PC-3 (cell line): ENCODE measurements around the gene C4orf50. TPM values are rescaled to one million over a fixed set of nuclear protein-coding genes. Genes with fewer than 3 reads are reported as not detected.
"Not testable (repeated sequence)": the region's sequence is repeated elsewhere in the genome, so short reads cannot be mapped to it uniquely, and the experiment has no call there.

ENCODE experiments used
- ATAC-seq: fragments of 200-7000 bp; cut with Tn5 transposase; 2 replicates; pipeline ENCODE4 v1.9.1; 2020; ENCODE audit warnings: mild to moderate bottlenecking, moderate library complexity
- BruUV-seq: library from RNA; stranded (reverse); fragments of 400-500 nt; replicated peaks from 2 replicates; lab custom pipeline; 2021; lab: Mats Ljungman, UMichigan
- CTCF ChIA-PET: fragments of 300-600 bp; sonication (Branson Sonifier 250); formaldehyde crosslinking; loops from one replicate; lab custom pipeline; 2022; ENCODE audit warnings: antibody characterized with exemption; lab: Charles Lee
- POLR2A ChIA-PET: fragments of 300-600 bp; sonication (Branson Sonifier 250); formaldehyde crosslinking; loops from one replicate; lab custom pipeline; 2022; ENCODE audit warnings: antibody characterized with exemption; ENCODE audit not compliant: unreplicated experiment; lab: Charles Lee
- DNase-seq: peaks from one replicate; pipeline ENCODE4 v3.0.0-alpha.2; 2015
- H2AFZ ChIP-seq: fragments of 300-600 bp; sonication (generic); 2 replicates; pipeline ENCODE4 v1.6.0; 2016; ENCODE audit warnings: antibody characterized with exemption, low read length
- H3F3A ChIP-seq: fragments of 300-600 bp; sonication (generic); one replicate; pipeline ENCODE4 v1.6.0; 2017; ENCODE audit warnings: antibody characterized with exemption, low read length, control low read depth, mild to moderate bottlenecking; ENCODE audit not compliant: unreplicated experiment
- H3K27ac ChIP-seq: fragments of 300-600 bp; sonication (generic); 2 replicates; pipeline ENCODE4 v1.5.1; 2016; ENCODE audit warnings: mild to moderate bottlenecking, low read length
- H3K27me3 ChIP-seq: fragments of 300-600 bp; sonication (generic); 2 replicates; pipeline ENCODE4 v1.6.1; 2016; ENCODE audit warnings: low read length, mixed read lengths
- H3K36me3 ChIP-seq: fragments of 300-600 bp; sonication (generic); 2 replicates; pipeline ENCODE4 v1.6.1; 2016; ENCODE audit warnings: low read depth, mixed run types, low read length, mixed read lengths
- H3K4me1 ChIP-seq: fragments of 300-600 bp; sonication (generic); 2 replicates; pipeline ENCODE4 v1.5.1; 2016; ENCODE audit warnings: low read length; ENCODE audit not compliant: insufficient read depth
- H3K4me2 ChIP-seq: fragments of 300-600 bp; sonication (generic); 2 replicates; pipeline ENCODE4 v1.6.0; 2016; ENCODE audit warnings: low read length
- H3K4me3 ChIP-seq: fragments of 300-600 bp; sonication (generic); 2 replicates; pipeline ENCODE4 v1.5.1; 2016; ENCODE audit warnings: mild to moderate bottlenecking, low read length, mixed read lengths
- H3K79me2 ChIP-seq: fragments of 300-600 bp; sonication (generic); 2 replicates; pipeline ENCODE4 v1.6.1; 2017; ENCODE audit warnings: low read length, mixed read lengths
- H3K9ac ChIP-seq: fragments of 300-600 bp; sonication (generic); 2 replicates; pipeline ENCODE4 v1.6.0; 2016; ENCODE audit warnings: mild to moderate bottlenecking, low read length
- H3K9me2 ChIP-seq: fragments of 300-600 bp; sonication (generic); replicated peaks from 2 replicates; pipeline ENCODE4 v1.6.1; 2016; ENCODE audit warnings: mixed run types, low read length, mixed read lengths
- H3K9me3 ChIP-seq: fragments of 300-600 bp; sonication (generic); 2 replicates; pipeline ENCODE4 v1.6.1; 2016; ENCODE audit warnings: low read length, mixed read lengths
- H4K20me1 ChIP-seq: fragments of 300-600 bp; sonication (generic); 2 replicates; pipeline ENCODE4 v1.6.1; 2016; ENCODE audit warnings: low read length, mixed read lengths
- CTCF ChIP-seq: fragments of 300-600 bp; sonication (generic); conservative IDR thresholded peaks from 2 replicates; pipeline ENCODE4 v1.5.1; 2017; ENCODE audit warnings: antibody characterized with exemption, low read depth, mild to moderate bottlenecking, low read length
- EZH2 ChIP-seq: fragments of 300-600 bp; sonication (generic); IDR thresholded peaks from one replicate; pipeline ENCODE4 v1.6.1; 2017; ENCODE audit warnings: antibody characterized with exemption, mild to moderate bottlenecking, low read length; ENCODE audit not compliant: unreplicated experiment
- EZH2phosphoT487 ChIP-seq: fragments of 300-600 bp; sonication (generic); IDR thresholded peaks from 2 replicates; pipeline ENCODE4 v1.6.1; 2018; ENCODE audit warnings: mild to moderate bottlenecking, antibody characterized with exemption, low read length, borderline replicate concordance
- intact Hi-C: fragments of 100-400 bp; cut with micrococcal nuclease; formaldehyde crosslinking; loops from 2 replicates; pipeline ENCODE4 v1.9.0; 2023
- total RNA-seq: library from RNA; depleted of rRNA; stranded (reverse); fragments of >200 nt; gene quantifications from 2 replicates; pipeline ENCODE4 v1.2.3, GENCODE V29; 2014

Gene C4orf50
- total RNA-seq, 1 experiment from 2014 or later, result not detected

GRCh38 chr4:6005175-6005574, 13.1 kb downstream of the C4orf50 start:
- DNase-seq (no peak), ATAC-seq (no peak)
- ChIA-PET POLR2A (no interaction called here), CTCF (no interaction called here)
- TF ChIP-seq EZH2 (no peak), CTCF (no peak), EZH2phosphoT487 (no peak)
- H3K79me2 ChIP-seq, result no peaks in the 10 kb centered on the region
- no peaks in the 10 kb centered on the region for H3K4me1 ChIP-seq
- H3K27ac ChIP-seq, result no peak overlapping the region
- H3K4me2 ChIP-seq, result no peak overlapping the region
- BruUV-seq, result no TSS peak
- no peak overlapping the region for H3K4me3 ChIP-seq
- intact Hi-C loops, result no loop called here
- peaks cover 43% of the 10 kb centered on the region for H3K27me3 ChIP-seq
- H3K9me3 ChIP-seq, result no peaks in the 10 kb centered on the region
- H4K20me1 ChIP-seq, result no peaks in the 10 kb centered on the region
- H3F3A ChIP-seq, result no peaks in the 10 kb centered on the region
- no peaks in the 10 kb centered on the region for H3K36me3 ChIP-seq
- H3K9me2 ChIP-seq, result no peaks in the 10 kb centered on the region
- no peak overlapping the region for H2AFZ ChIP-seq
- no peak overlapping the region for H3K9ac ChIP-seq

- H3K9me2 ChIP-seq, H3K9me3 ChIP-seq, H3K4me1 ChIP-seq, H3K4me3 ChIP-seq, intact Hi-C loops, H2AFZ ChIP-seq, ATAC-seq, H3K9ac ChIP-seq, DNase-seq, H3K4me2 ChIP-seq, POLR2A ChIA-PET, H3K27ac ChIP-seq, BruUV-seq, H4K20me1 ChIP-seq, H3F3A ChIP-seq, CTCF ChIA-PET, H3K36me3 ChIP-seq, H3K79me2 ChIP-seq: not testable (repeated sequence)
- peaks cover 42% of the 10 kb centered on the region for H3K27me3 ChIP-seq
Observed at GRCh38 chr4:6003485-6003884, 14.7 kb downstream of the C4orf50 start.

GRCh38 chr4:6002926-6003325, 15.3 kb downstream of the C4orf50 start:
- H4K20me1 ChIP-seq, result no peaks in the 10 kb centered on the region

More at GRCh38 chr4:6002926-6003325, 15.3 kb downstream of the C4orf50 start:
- Histone ChIP-seq H3K79me2 (no peaks in the 10 kb centered on the region), H3K27me3 (peaks cover 39% of the 10 kb centered on the region), H2AFZ (no peak overlapping the region), H3K4me2 (no peak overlapping the region), H3K27ac (no peak overlapping the region), H3K9ac (no peak overlapping the region), H3F3A (no peaks in the 10 kb centered on the region), H3K9me3 (no peaks in the 10 kb centered on the region), H3K9me2 (no peaks in the 10 kb centered on the region), H3K36me3 (no peaks in the 10 kb centered on the region), H3K4me3 (no peak overlapping the region), H3K4me1 (no peaks in the 10 kb centered on the region)
- no TSS peak for BruUV-seq
- CTCF ChIA-PET, result no interaction called here
- intact Hi-C loops, result no loop called here
- DNase-seq (no peak), ATAC-seq (no peak)
- POLR2A ChIA-PET, result no interaction called here
- TF ChIP-seq EZH2 (no peak), CTCF (no peak), EZH2phosphoT487 (no peak)
